ENCODE data around the gene CRIM1.

DNA sequence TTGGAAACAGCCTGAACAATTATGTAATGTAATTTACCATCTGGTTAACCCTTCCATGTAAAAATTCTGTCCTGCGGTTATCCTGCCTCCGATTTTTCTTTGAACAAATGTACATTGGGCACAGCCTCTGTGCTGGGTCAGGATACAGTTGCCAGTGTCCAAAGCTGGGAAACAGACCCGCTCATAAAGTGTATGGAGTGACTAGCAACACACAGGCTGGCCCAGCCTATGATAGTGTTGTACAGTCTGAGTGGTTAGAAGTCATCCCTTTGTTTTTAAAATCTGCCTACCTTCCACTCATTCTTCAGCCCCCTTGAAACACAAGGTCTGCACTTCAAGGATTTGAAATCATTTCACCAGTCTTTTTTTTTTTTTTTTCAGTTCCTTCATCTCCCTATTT is 192.3 kb downstream of the CRIM1 start:
- TF ChIP-seq ZNF274 (IDR thresholded peaks at IDR 0.05; ENCODE audit: low read depth, low read length): no peak
- TF ChIP-seq YY1 (IDR thresholded peaks at IDR 0.05; ENCODE audit: insufficient read depth, insufficient read length): no peak
- TF ChIP-seq SUZ12 (IDR thresholded peaks at IDR 0.05; ENCODE audit: extremely low read depth, insufficient read depth, insufficient read length): no peak
